Measurements from ENCODE around the gene ZNF514.
A peak's percentile ranks its signal among the peaks of the same experiment; 100 is the strongest.
"Not testable (repeated sequence)": the region's sequence is repeated elsewhere in the genome, so short reads cannot be mapped to it uniquely, and the experiment has no call there.

Gene ZNF514

DNA sequence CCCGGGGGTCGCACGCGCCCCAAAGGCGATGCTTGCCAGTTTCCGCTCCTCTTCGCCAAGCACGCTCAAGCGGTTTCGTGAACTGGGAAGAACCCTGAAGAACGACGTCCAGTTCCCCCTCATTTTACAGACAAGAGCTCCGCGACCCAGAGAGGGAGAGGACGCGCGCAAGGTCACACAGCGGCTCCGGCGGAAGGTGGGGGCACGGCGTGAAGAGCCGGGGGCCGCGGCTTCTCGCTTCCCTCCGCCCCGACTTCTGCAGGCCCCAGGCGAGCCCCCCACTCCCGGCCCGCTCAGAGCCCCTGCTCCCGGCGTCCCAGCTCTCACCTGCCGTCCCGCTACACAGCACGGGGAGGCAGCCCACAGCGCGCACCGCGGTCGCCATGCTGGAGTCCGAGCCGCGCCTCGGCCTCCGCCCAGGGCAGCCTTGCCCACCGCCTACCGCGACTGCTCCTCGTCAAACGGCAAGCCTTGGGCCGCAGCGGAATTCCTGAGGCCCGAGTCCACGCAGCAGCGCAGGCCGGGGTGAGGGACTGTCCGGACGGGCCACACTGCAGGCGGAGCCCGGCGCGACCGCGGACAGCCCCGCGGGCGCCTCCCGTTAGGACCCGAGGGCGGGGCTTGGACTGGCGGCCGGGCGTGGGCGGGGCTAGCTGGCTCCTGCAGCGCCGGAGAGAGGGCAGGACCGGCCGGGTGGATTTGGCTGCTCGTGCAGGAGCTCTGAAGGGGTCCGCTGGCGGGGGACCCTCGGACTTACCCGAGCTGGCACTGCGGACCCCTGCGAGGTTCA, 38.0 kb downstream of the ZNF514 start, which contains the start of gene MRPS5:
Gene MRPS5, minus strand, starts transcription at position 402 of the 790 bp plus-strand sequence. Its CDS starts 17 bp downstream, at position 385.
- peak; percentile 61 for DNase-seq

DNA sequence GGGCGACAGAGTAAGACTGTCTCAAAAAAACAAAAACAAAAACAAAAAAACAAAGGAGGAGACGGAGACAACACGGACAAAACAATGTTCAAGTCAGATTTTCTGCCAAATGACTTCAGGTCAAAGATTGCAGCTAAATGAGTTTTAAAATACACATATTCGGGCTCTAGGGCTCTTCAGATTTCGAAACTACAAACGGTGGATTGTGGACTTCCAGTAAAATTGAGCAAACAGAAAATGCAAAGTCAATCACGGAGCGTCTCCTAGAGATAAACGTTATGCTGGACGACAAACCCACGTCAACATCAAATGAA, 38.6 kb downstream of the ZNF514 start:
- no peak for DNase-seq

DNA sequence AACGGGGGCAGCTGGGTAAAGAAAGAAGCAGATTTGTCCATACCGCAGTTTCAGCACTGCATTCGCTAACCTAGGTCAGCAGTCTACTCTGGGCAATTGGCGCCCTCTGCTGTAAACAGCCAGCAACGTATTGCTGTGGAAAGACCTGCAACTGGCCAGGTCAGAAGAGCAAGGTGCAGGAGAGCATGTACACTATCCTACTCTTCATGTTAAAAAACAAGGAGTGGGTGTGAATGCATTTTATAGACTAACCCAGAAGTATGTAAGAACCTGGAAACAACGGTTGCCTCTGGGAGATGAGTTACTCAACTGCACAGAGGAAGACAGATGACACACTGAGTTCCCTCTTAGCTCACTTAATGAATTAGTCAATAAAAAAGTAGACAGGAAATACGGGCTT, 44.2 kb downstream of the ZNF514 start:
- peak; percentile 22 for DNase-seq

DNA sequence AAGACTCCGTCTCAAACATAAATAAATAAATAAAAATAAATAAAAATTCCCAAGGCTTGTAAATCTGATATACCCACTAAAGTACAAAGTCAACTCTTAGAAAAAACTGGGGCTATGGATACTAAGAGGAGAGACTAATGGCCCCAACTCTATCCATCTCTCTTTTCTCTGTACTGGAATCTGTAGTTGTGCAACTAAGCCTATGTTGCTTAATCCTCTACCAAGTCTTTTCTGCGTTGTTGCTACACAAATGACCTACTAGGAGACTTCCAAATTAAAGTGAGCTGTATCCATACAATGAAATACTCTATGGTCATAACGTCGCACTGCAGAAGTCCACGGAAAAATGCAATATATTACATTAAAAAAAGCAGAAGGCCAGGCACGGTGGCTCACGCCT, 46.2 kb downstream of the ZNF514 start:
- DNase-seq, result no peak

DNA sequence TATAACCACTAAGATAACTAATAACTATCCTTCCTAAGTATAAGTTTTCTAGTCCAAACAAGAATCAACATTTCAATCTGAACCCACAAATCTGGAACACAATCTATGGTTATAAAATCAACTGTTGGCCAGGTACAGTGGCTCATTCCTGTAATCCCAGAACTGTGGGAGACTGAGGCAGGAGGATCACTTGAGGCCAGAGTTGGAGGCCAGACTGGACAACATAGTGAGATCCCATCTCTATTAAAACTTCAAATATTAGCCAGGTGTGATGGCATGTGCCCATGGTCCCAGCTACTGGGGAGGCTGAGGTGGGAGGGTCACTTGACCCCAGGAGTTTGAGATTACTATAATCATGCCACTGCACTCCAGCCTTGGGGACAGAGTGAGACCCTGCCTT, 49.3 kb downstream of the ZNF514 start:
- DNase-seq, result no peak

DNA sequence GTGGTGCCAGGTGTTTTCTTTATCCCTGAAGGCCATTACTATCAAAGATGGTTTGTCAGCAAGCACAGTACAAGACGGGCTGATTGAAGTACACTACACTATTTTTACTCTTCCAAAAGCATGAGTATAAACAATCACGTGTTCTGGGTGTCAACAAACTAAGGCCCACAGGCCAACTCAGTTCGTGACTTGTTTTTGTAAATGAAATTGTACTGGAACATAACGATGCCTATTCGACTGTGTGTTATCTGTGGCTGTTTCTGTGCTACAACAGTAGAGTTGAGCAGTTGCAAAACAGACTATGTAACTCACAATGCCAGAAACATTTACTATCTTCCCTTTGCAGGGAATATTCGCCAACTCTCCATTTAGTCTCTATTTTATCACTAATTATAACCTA, 50.4 kb downstream of the ZNF514 start:
- DNase-seq, result no peak

DNA sequence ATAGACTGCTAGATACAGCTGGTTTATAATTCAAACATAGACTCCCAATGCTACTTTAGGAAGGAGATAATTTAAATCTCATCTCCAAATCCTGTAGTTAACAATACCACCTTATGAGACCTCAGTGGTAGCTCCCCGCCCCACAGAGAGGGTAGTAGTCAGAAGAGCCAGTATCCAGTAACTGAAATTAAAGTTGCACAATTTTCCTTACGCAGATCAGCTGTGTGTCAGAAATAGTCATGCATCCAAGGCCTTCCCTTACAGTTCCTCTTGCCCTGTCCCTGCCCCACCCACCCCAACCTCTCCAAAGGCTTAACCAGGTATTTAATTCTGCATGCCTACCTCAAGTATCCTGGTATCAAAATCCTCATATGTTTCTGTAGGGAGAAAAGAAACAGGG, 53.6 kb downstream of the ZNF514 start:
- DNase-seq, result no peak

DNA sequence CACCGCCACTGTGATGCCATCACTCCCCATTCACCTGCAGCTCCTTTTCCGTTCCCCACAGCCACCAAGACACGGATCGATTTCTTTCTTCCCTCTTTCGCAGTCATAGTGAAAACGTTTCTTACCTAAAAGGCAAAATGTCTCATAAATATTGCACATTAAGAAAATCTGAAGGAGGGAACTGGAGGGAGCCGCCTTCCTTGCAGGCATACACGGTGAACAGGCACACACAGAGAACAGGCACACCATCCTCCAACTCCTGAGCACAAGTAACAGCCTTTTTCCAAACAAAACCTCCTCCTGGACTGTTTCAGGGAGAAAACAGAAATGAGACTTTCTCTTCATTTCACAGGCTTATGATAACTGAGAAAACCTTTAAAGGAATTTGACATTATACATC, 55.0 kb downstream of the ZNF514 start:
- DNase-seq, result no peak

DNA sequence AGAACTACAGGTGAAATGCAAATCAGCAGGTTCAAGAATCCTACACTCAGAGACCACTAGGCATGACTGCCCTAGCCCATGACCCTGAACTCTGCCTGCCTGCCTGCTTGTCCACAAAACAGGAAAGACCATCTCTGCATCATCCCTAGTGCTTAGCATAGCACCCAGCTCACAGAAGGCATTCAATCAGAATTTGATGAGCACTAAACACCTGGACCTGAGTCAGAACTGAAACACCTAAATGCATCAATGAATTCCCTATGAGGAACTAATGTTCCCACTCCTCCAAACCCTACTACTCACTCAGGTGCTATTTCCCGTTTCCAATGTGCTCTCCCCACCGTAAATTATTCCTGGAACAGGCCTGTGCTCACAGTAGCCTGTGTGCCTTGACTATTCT, 59.7 kb downstream of the ZNF514 start:
- no peak for DNase-seq

DNA sequence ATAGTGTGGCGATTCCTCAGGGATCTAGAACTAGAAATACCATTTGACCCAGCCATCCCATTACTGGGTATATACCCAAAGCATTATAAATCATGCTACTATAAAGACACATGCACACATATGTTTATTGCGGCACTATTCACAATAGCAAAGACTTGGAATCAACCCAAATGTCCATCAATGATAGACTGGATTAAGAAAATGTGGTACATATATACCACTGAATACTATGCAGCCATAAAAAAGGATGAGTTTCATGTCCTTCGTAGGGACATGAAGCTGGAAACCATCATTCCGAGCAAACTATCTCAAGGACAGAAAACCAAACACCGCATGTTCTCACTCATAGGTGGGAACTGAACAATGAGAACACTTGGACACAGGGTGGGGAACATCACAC, 61.4 kb downstream of the ZNF514 start:
- not testable (repeated sequence) for DNase-seq

Data from NCI-H2029 (cell line).